Body of pancreas (tissue), 4 donors: ENCODE results near the gene MOCS1.

ENCODE experiments used
- CTCF ChIP-seq, 7 experiments: fragments of 450-650 bp in 4 of 7; fragments of 200-600 bp in 3 of 7; sonication (generic) in 3 of 7; IDR thresholded peaks; one replicate each; pipeline ENCODE4 v1.5.1; 2016 to 2019; ENCODE audit warnings: antibody characterized with exemption in 7 of 7
- POLR2A ChIP-seq, 3 donors: fragments of 450-650 bp; IDR thresholded peaks; one replicate each; pipeline ENCODE4 v1.6.1; 2016; ENCODE audit warnings: antibody characterized with exemption in 3 of 3, mild to moderate bottlenecking in 2 of 3

GRCh38 chr6:39936857-39937256 is 2.6 kb upstream of the MOCS1 start:
- TF ChIP-seq CTCF (IDR thresholded peaks at IDR 0.05): no peak
- TF ChIP-seq POLR2A (IDR thresholded peaks at IDR 0.05): no peak
